SK-N-SH treated with all-trans-retinoic acid at 6 μM for 48 hours (cell line): Measurements from ENCODE around the gene IFIT2.
A peak's percentile ranks its signal among the peaks of the same experiment; 100 is the strongest.
"Not testable (repeated sequence)": the region's sequence is repeated elsewhere in the genome, so short reads cannot be mapped to it uniquely, and the experiment has no call there.

ENCODE experiments used
- ATAC-seq: fragments of 200-7000 bp; cut with Tn5 transposase; 3 replicates; pipeline ENCODE4 v1.9.1; 2020; ENCODE audit warnings: mild to moderate bottlenecking, moderate library complexity
- BACH2 ChIP-seq: fragments of 250-450 bp; sonication (Bioruptor Pico); IDR thresholded peaks from 2 replicates; pipeline ENCODE4 v1.9.0; 2021; ENCODE audit warnings: mild to moderate bottlenecking, borderline replicate concordance
- CREB5 ChIP-seq: fragments of 250-450 bp; sonication (Bioruptor Pico); IDR thresholded peaks from 2 replicates; pipeline ENCODE4 v1.5.1; 2020; ENCODE audit warnings: low read depth, mild to moderate bottlenecking, moderate library complexity
- CSRNP3 ChIP-seq: fragments of 250-450 bp; sonication (Bioruptor Pico); IDR thresholded peaks from 2 replicates; pipeline ENCODE4 v1.5.1; 2021; ENCODE audit warnings: mild to moderate bottlenecking, moderate library complexity
- ESRRG ChIP-seq: fragments of 250-450 bp; sonication (Bioruptor Pico); IDR thresholded peaks from 2 replicates; pipeline ENCODE4 v1.6.1; 2021; ENCODE audit warnings: mild to moderate bottlenecking
- GLIS3 ChIP-seq: fragments of 250-450 bp; sonication (Bioruptor Pico); IDR thresholded peaks from 2 replicates; pipeline ENCODE4 v1.5.0; 2020; ENCODE audit warnings: mild to moderate bottlenecking, moderate library complexity
- ISL1 ChIP-seq: fragments of 250-450 bp; sonication (Bioruptor Pico); IDR thresholded peaks from 2 replicates; pipeline ENCODE4 v2.1.2; 2022; ENCODE audit warnings: mild to moderate bottlenecking, moderate library complexity
- OSR1 ChIP-seq: fragments of 250-450 bp; sonication (Bioruptor Pico); IDR thresholded peaks from 2 replicates; pipeline ENCODE4 v1.8.0; 2022; ENCODE audit warnings: moderate library complexity, mild to moderate bottlenecking, inconsistent platforms
- PATZ1 ChIP-seq: fragments of 250-450 bp; sonication (Bioruptor Pico); IDR thresholded peaks from 2 replicates; pipeline ENCODE4 v1.8.0; 2020; ENCODE audit warnings: mild to moderate bottlenecking, moderate library complexity, borderline replicate concordance
- PPARA ChIP-seq: fragments of 250-450 bp; sonication (Bioruptor Pico); IDR thresholded peaks from 2 replicates; pipeline ENCODE4 v1.5.0; 2020; ENCODE audit warnings: mild to moderate bottlenecking, borderline replicate concordance
- RARB ChIP-seq: fragments of 250-450 bp; sonication (Bioruptor Pico); IDR thresholded peaks from 2 replicates; pipeline ENCODE4 v1.8.0; 2021; ENCODE audit warnings: mild to moderate bottlenecking, moderate library complexity
- SNAI2 ChIP-seq: fragments of 250-450 bp; sonication (Bioruptor Pico); IDR thresholded peaks from 2 replicates; pipeline ENCODE4 v1.5.0; 2020; ENCODE audit warnings: mild to moderate bottlenecking, moderate library complexity
- TOX ChIP-seq: fragments of 250-450 bp; sonication (Bioruptor Pico); IDR thresholded peaks from 2 replicates; pipeline ENCODE4 v1.8.0; 2021; ENCODE audit warnings: mild to moderate bottlenecking, moderate library complexity, borderline replicate concordance
- TSHZ2 ChIP-seq: fragments of 250-450 bp; sonication (Bioruptor Pico); IDR thresholded peaks from 2 replicates; pipeline ENCODE4 v1.5.0; 2020; ENCODE audit warnings: mild to moderate bottlenecking, moderate library complexity
- ZC3H10 ChIP-seq: fragments of 250-450 bp; sonication (Bioruptor Pico); IDR thresholded peaks from 2 replicates; pipeline ENCODE4 v1.5.1; 2021; ENCODE audit warnings: mild to moderate bottlenecking, moderate library complexity
- ZFP3 ChIP-seq: fragments of 250-450 bp; sonication (Bioruptor Pico); IDR thresholded peaks from 2 replicates; pipeline ENCODE4 v1.5.0; 2020; ENCODE audit warnings: mild to moderate bottlenecking, moderate library complexity
- ZFP30 ChIP-seq: fragments of 450-650 bp; formaldehyde crosslinking; IDR thresholded peaks from 2 replicates; pipeline ENCODE4 v1.5.0; 2022; ENCODE audit warnings: mild to moderate bottlenecking, moderate library complexity
- ZNF565 ChIP-seq: fragments of 450-650 bp; formaldehyde crosslinking; conservative IDR thresholded peaks from 2 replicates; pipeline ENCODE4 v1.5.0; 2020; ENCODE audit warnings: low read depth, mild to moderate bottlenecking, moderate library complexity
- ZNF70 ChIP-seq: fragments of 450-650 bp; formaldehyde crosslinking; IDR thresholded peaks from 2 replicates; pipeline ENCODE4 v1.5.0; 2020; ENCODE audit warnings: mild to moderate bottlenecking, moderate library complexity
- ZNF8 ChIP-seq: fragments of 450-650 bp; formaldehyde crosslinking; IDR thresholded peaks from 2 replicates; pipeline ENCODE4 v1.5.0; 2020; ENCODE audit warnings: mild to moderate bottlenecking, moderate library complexity

The IFIT2 gene

GRCh38 chr10:89301721-89302445 is at the start of gene IFIT2:
Gene IFIT2, plus strand, starts transcription at chr10:89302046. Its CDS starts 78 bp downstream, at chr10:89302124.
- ATAC-seq: peak; percentile 90
- no peak for TF ChIP-seq ZFP30 (CRISPR knock-in tag)
- no peak for TF ChIP-seq RARB (CRISPR knock-in tag)
- no peak for TF ChIP-seq PPARA
- no peak for TF ChIP-seq GLIS3 (CRISPR knock-in tag)
- TF ChIP-seq ZNF8 (CRISPR knock-in tag): no peak
- no peak for TF ChIP-seq ESRRG (CRISPR knock-in tag)
- no peak for TF ChIP-seq SNAI2 (CRISPR knock-in tag)
- TF ChIP-seq ZFP3: no peak
- no peak for TF ChIP-seq ISL1 (CRISPR knock-in tag)
- no peak for TF ChIP-seq TOX (CRISPR knock-in tag)
- no peak for TF ChIP-seq ZC3H10
- no peak for TF ChIP-seq BACH2 (CRISPR knock-in tag)
- TF ChIP-seq ZNF70 (CRISPR knock-in tag): no peak
- no peak for TF ChIP-seq ZNF565
- no peak for TF ChIP-seq PATZ1 (CRISPR knock-in tag)
- TF ChIP-seq CREB5 (CRISPR knock-in tag): no peak
- TF ChIP-seq TSHZ2 (CRISPR knock-in tag): no peak

GRCh38 chr10:89252225-89252585 is 49.6 kb upstream of the IFIT2 start:
- no peak for TF ChIP-seq ZNF565
- no peak for TF ChIP-seq CSRNP3
- TF ChIP-seq ZNF70 (CRISPR knock-in tag): no peak
- TF ChIP-seq OSR1 (CRISPR knock-in tag): no peak
- no peak for TF ChIP-seq GLIS3 (CRISPR knock-in tag)
- no peak for TF ChIP-seq ESRRG (CRISPR knock-in tag)
- TF ChIP-seq ZFP30 (CRISPR knock-in tag): no peak
- TF ChIP-seq TSHZ2 (CRISPR knock-in tag): no peak
- TF ChIP-seq RARB (CRISPR knock-in tag): no peak
- no peak for TF ChIP-seq SNAI2 (CRISPR knock-in tag)
- ATAC-seq: no peak

- ATAC-seq: not testable (repeated sequence)
Measured at GRCh38 chr10:89255091-89255579, 46.7 kb upstream of the IFIT2 start.
